ENCODE results near the gene KLHL30.

Gene KLHL30

DNA sequence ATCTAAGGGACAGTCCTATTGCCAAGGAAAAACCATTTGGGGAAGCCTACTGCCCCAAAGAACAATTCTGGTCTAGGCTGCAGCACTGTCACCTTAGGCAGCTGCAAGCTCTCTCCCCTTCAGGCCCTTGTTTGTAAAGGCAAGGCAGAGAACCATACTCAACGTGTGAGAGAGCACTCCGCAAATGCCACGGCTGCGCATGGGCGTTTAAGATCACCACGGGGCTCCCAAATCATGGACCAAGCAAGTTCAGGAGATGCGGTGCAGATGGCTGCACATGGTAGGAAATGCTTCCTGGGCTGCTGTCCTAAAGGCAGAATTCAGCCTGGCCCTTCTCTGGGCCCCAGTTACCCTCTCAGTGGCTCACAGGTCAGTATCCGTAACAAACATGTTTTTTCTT, 35.8 kb downstream of the KLHL30 start:
- Histone ChIP-seq H4K20me1 (ENCODE audit: insufficient read depth, low read length) (no peaks in the 10 kb centered on the region), H3K4me2 (ENCODE audit: low read depth, low read length) (no peak overlapping the region), H3K9ac (ENCODE audit: low read length) (no peak overlapping the region), H3K9me3 (replicated peaks; ENCODE audit: insufficient read depth, low read length) (no peaks in the 10 kb centered on the region), H3K4me1 (ENCODE audit: low read length) (no peaks in the 10 kb centered on the region), H3K4me3 (ENCODE audit: low read length) (no peak overlapping the region), H3K9me2 (replicated peaks; ENCODE audit: insufficient read depth, low read length) (no peaks in the 10 kb centered on the region), H2AFZ (ENCODE audit: low read length) (no peak overlapping the region), H3K27ac (ENCODE audit: low read length) (no peak overlapping the region), H3F3A (ENCODE audit: insufficient read depth, low read length) (no peaks in the 10 kb centered on the region), H3K27me3 (replicated peaks; ENCODE audit: insufficient read depth, low read length) (no peaks in the 10 kb centered on the region), H3K79me2 (ENCODE audit: low read length) (no peaks in the 10 kb centered on the region), H3K36me3 (replicated peaks; ENCODE audit: insufficient read depth, low read length) (no peaks in the 10 kb centered on the region; the same call in none of the 2 replicates)
- no peak for DNase-seq
- TF ChIP-seq EZH2 (optimal IDR thresholded peaks at IDR 0.05; ENCODE audit: low read depth, low read length) (no peak), EZH2phosphoT487 (IDR thresholded peaks at IDR 0.05; ENCODE audit: low read length) (no peak)
- TF ChIP-seq, protein P1, sequence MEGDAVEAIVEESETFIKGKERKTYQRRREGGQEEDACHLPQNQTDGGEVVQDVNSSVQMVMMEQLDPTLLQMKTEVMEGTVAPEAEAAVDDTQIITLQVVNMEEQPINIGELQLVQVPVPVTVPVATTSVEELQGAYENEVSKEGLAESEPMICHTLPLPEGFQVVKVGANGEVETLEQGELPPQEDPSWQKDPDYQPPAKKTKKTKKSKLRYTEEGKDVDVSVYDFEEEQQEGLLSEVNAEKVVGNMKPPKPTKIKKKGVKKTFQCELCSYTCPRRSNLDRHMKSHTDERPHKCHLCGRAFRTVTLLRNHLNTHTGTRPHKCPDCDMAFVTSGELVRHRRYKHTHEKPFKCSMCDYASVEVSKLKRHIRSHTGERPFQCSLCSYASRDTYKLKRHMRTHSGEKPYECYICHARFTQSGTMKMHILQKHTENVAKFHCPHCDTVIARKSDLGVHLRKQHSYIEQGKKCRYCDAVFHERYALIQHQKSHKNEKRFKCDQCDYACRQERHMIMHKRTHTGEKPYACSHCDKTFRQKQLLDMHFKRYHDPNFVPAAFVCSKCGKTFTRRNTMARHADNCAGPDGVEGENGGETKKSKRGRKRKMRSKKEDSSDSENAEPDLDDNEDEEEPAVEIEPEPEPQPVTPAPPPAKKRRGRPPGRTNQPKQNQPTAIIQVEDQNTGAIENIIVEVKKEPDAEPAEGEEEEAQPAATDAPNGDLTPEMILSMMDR (IDR thresholded peaks at IDR 0.05; ENCODE audit: low read length) = no peak

DNA sequence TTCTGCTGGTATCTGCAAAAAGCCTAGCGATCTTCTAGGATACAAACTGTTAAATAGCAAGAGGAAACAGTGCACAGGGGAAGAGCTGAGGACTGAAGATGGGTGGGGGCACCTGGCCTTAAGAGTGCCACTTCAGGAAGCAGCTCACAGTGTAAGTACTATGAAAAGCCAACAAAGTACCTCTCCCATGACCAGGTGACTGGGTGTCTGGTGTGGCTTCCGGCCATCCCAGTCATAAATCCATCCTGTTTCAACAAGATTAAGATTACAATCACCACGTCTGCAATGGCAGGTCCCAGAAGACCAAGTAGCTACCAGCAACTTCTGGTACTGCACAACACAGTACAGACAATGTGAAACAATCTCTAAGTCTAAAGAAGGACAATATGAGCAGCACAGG, 36.2 kb downstream of the KLHL30 start:
- DNase-seq = no peak
- H2AFZ ChIP-seq (ENCODE audit: low read length) = no peak overlapping the region
- no peaks in the 10 kb centered on the region for H3K4me1 ChIP-seq (ENCODE audit: low read length)
- H3K4me3 ChIP-seq (ENCODE audit: low read length) = no peak overlapping the region
- no peaks in the 10 kb centered on the region for H3K9me2 ChIP-seq (replicated peaks; ENCODE audit: insufficient read depth, low read length)
- TF ChIP-seq EZH2 (optimal IDR thresholded peaks at IDR 0.05; ENCODE audit: low read depth, low read length) = no peak
- TF ChIP-seq EZH2phosphoT487 (IDR thresholded peaks at IDR 0.05; ENCODE audit: low read length) = no peak
- TF ChIP-seq, protein P1 (IDR thresholded peaks at IDR 0.05; ENCODE audit: low read length) = no peak
- H3K4me2 ChIP-seq (ENCODE audit: low read depth, low read length) = no peak overlapping the region
- H3K9me3 ChIP-seq (replicated peaks; ENCODE audit: insufficient read depth, low read length) = no peaks in the 10 kb centered on the region
- no peaks in the 10 kb centered on the region for H3K79me2 ChIP-seq (ENCODE audit: low read length)
- H3K9ac ChIP-seq (ENCODE audit: low read length) = no peak overlapping the region
- no peak overlapping the region for H3K27ac ChIP-seq (ENCODE audit: low read length)
- H3K36me3 ChIP-seq (replicated peaks; ENCODE audit: insufficient read depth, low read length) = no peaks in the 10 kb centered on the region; the same call in none of the 2 replicates
- H3K27me3 ChIP-seq (replicated peaks; ENCODE audit: insufficient read depth, low read length) = no peaks in the 10 kb centered on the region
- no peaks in the 10 kb centered on the region for H3F3A ChIP-seq (ENCODE audit: insufficient read depth, low read length)
- H4K20me1 ChIP-seq (ENCODE audit: insufficient read depth, low read length) = no peaks in the 10 kb centered on the region

- Histone ChIP-seq H3F3A (ENCODE audit: insufficient read depth, low read length) (no peaks in the 10 kb centered on the region), H3K27me3 (replicated peaks; ENCODE audit: insufficient read depth, low read length) (no peaks in the 10 kb centered on the region), H3K9me2 (replicated peaks; ENCODE audit: insufficient read depth, low read length) (no peaks in the 10 kb centered on the region), H3K4me3 (ENCODE audit: low read length) (no peak overlapping the region), H3K79me2 (ENCODE audit: low read length) (no peaks in the 10 kb centered on the region), H3K4me2 (ENCODE audit: low read depth, low read length) (no peak overlapping the region), H2AFZ (ENCODE audit: low read length) (no peak overlapping the region), H3K36me3 (replicated peaks; ENCODE audit: insufficient read depth, low read length) (no peaks in the 10 kb centered on the region; the same call in none of the 2 replicates), H3K27ac (ENCODE audit: low read length) (no peak overlapping the region), H3K4me1 (ENCODE audit: low read length) (no peaks in the 10 kb centered on the region), H4K20me1 (ENCODE audit: insufficient read depth, low read length) (no peaks in the 10 kb centered on the region), H3K9ac (ENCODE audit: low read length) (no peak overlapping the region), H3K9me3 (replicated peaks; ENCODE audit: insufficient read depth, low read length) (no peaks in the 10 kb centered on the region)
- TF ChIP-seq EZH2 (optimal IDR thresholded peaks at IDR 0.05; ENCODE audit: low read depth, low read length) = no peak
- no peak for TF ChIP-seq EZH2phosphoT487 (IDR thresholded peaks at IDR 0.05; ENCODE audit: low read length)
- TF ChIP-seq, protein P1 (IDR thresholded peaks at IDR 0.05; ENCODE audit: low read length) = no peak
- no peak for DNase-seq
These were observed 38.1 kb downstream of the KLHL30 start for GRCh38 chr2:238176613-238177012.
